Choroid plexus epithelial cell (primary cell): ENCODE results near the gene NT5DC3.

Source experiments
- DNase-seq: peaks from one replicate; pipeline ENCODE4 v3.0.0-alpha.2; 2010; ENCODE audit warnings: low read depth
- H3K4me3 ChIP-seq: 2 replicates; pipeline ENCODE4 v1.5.1; 2011; ENCODE audit warnings: low read depth, mild to moderate bottlenecking, control low read depth, low read length, moderate library complexity
- CTCF ChIP-seq: conservative IDR thresholded peaks from 2 replicates; pipeline ENCODE4 v1.5.1; 2011; ENCODE audit warnings: low read depth, mild to moderate bottlenecking, control low read depth, inconsistent platforms, low read length, moderate library complexity

NT5DC3 gene

GRCh38 chr12:103848917-103849491 is 8.0 kb upstream of the NT5DC3 start:
- TF ChIP-seq CTCF = no peak
- DNase-seq = no peak
- H3K4me3 ChIP-seq = no peak overlapping the region

GRCh38 chr12:103848143-103848542 is 7.1 kb upstream of the NT5DC3 start:
- no peak for DNase-seq
- H3K4me3 ChIP-seq = no peak overlapping the region
- TF ChIP-seq CTCF = no peak

- no peak for DNase-seq
- TF ChIP-seq CTCF = no peak
Measured at GRCh38 chr12:103846415-103846814, 5.4 kb upstream of the NT5DC3 start.

GRCh38 chr12:103844305-103844704 is 3.3 kb upstream of the NT5DC3 start:
- no peak overlapping the region for H3K4me3 ChIP-seq
- DNase-seq = no peak
- no peak for TF ChIP-seq CTCF

More at GRCh38 chr12:103846415-103846814, 5.4 kb upstream of the NT5DC3 start:
- no peak overlapping the region for H3K4me3 ChIP-seq

- no peak for TF ChIP-seq CTCF
- H3K4me3 ChIP-seq = peak overlapping the region; percentile 78
- DNase-seq = peak; percentile 66
Measured at GRCh38 chr12:103841690-103842584, 903 bp upstream of the NT5DC3 start.

- H3K4me3 ChIP-seq = peak overlapping the region; percentile 78
- DNase-seq = no peak
- TF ChIP-seq CTCF = no peak
Measured at GRCh38 chr12:103840462-103840875, 565 bp downstream of the NT5DC3 start.
